HG03039 (cell line): ENCODE measurements around the gene ENDOU.

Experiments used
- ATAC-seq: cut with Tn5 transposase; IDR thresholded peaks from one replicate; pipeline ENCODE4 v1.9.1; 2021; ENCODE audit warnings: mild to moderate bottlenecking, moderate library complexity; ENCODE audit not compliant: unreplicated experiment

The ENDOU gene

DNA sequence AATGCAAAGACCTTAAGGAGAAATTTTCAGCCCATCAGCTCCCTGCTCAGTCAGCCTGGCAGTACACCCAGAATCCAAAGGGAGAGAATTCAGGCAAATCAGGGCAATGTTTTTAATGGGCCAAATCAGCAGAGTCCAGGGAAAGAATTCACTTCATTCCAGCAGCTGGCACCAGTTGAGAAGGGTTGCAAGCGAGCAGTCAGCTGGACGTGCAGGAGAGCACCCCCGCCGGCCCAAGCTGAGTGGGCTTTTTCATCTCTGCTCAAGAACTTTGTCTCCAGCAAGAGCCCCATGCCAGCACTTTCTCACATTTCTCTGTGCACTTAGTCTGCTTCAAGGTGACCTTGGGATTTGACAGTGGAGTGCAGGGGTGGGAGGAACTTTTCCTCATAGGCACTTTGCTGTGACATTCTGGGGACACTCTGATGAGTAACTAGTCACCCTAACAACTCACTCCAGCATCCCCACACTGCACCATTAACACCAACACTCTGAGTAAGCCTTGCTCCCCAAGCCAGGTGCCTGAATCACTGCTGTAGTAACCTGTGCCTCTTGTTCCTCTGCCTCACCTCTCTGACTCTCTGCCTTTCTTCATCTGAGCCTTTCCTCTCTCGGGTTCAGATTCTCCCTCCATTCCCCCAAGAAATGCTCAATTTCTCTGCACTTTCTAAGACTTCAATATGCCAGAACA lies 2.2 kb downstream of the ENDOU start:
- ATAC-seq = no peak

DNA sequence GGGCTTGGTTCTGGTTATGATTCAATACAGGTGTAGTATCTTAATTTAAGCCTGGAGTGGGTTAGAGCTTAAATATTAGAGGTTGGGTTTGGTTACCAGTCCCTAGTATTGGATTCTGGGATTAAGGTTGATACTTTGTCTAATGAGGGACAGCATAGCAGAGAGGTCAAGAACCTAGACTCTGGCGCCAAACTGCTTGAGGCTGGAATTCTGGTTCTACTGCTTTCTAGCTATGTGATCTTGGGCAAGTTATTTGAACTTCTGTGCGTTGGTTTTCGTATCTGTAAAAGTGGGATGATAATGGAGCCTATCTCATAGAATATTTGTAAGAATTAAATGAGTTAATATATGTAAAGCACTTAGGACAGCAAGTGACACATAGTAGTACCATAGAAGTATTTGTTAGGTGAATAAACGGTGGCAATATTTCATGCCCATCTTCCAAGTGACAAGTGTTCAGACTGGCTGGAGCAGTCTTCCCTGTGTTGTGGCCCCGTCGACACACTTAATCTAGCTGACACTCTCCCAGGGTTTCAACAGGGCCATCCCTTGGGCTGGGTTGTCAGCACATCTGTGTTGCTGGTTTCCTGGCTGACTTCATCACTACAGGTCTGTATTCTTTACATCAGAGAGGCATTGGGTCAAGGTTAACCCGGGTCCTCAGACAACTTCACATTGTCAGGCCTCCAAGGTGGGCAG lies 3.0 kb downstream of the ENDOU start:
- no peak for ATAC-seq

DNA sequence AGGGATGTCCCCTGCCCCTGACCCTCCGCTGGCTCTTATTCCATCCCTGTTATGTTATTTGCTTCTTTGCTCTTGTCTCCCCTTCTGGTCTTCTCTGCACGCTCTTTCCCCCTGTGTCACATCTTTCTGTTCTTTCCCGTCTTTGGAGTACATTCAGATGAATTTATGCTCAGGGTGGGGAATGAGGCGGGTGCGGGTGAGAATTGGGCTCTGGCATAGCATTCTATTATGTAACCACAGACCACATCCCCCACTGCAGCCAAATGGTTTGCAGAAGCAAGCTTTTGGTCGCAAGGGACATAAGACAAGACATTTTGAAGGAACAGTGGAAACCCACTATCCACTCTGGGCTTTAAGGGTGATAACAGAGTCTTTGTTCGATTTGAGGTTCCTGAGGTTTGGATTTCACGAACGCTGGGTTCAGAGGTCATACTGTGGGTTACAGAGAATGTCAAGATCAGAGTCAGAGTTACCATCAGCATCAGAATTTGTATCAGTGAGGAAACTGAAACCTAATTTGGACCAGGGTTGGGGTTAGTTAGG lies 3.8 kb downstream of the ENDOU start:
- ATAC-seq = no peak

DNA sequence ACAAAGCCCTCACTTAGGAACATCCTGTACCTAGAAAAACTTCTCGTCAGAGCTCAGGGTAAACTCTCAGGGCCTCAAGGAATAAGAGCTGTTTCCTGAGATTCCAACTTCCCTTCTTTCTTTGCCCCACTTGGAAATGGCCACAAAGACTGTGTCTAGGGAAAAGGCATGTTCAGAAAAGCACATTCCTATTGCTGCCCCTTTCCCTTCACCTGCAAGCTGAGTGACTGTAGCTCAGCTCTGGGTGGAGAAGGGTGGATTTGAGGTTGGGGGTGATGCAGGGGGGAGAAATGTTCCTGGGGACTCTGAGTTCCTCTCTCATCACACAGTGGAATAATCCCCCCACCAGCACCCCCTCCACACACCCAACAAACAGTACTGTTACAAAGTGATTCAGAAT lies 6.8 kb downstream of the ENDOU start:
- no peak for ATAC-seq

DNA sequence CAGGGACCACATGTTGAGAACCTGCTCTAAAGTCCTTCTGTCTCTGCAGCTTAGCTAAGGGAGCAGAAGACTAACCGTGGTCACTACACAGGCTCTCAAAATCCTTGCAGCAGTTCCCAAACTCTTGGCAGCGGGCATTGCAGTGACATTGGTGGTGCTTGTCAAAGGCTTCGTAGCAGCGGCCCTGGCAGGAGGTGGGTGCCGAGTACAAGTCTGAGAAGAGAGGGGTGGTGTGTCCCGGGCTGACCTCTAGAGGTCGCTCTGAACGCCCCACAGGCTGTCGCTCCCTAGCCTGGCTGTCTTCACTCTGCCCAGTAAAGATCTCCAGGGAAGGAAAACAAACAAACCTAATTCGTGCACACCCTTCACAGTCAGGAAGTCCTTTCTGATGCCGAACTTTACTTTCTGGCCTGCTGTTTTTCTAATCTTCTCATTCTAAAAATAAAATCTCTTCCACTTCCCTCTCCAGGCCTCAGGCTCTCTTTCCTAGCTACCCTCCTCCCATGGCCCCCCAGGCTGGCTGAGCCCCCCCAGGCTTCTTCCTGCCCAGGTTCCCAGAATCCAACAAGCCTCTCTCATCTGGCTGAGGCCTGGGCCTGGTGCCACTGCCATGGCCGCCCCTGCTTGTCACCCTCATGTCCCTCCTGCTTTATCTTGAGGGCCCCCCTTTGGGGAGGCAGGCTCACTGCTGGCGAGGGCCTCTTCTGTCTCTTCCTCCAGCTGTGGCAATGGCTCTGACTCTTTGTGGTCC lies 7.7 kb downstream of the ENDOU start:
- ATAC-seq = no peak

DNA sequence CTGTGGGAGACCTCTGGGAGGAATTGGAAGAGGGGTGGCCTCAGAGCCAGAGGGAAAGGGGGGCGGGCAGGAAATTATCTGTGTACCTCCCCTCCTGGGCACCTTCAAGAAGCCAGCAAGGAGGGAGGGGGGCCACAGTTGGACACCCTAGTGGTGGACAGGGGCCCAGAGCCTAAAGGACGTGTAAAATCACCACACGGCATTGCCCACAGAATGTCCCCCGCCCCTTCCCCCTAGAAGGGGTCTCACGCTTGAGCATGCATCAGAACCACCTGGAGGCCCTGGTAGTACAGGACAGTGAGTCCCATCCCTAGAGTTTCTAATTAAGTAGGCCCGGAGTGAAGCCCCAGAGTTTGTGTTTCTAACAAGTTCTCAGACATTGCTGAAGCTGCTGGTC lies 8.2 kb downstream of the ENDOU start:
- ATAC-seq = no peak

DNA sequence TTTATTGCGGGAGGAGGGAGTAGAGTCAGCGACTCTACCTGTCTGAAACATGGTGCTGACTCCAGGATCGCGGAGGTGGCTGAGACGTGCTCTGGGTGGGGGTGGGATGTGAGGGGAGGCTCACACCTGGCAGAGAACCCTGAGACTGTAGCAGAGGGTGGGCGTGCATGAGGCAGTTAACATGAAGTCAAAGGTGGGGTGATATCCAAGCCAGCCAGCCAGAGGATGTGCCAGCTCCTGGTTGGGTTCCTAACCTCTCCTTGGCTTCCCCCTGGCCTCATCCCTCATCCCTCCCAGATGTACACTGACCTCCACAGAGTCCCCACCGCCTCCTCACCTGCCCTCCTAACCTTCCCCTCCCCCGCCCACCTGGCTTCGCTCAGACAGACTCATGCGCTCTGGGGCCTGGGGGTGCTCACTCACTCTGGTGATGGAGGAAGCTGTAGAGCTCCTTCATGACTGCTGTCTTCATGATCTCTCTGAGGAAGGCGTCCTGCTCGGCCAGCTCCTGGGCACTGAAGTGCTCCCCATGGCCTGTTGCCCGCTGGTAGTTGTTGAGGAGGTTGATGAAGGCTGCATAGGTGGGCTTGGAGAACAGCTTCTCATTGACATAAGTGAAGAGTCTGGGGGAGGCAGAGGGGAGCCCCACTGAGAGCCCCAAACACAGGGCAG lies 9.3 kb downstream of the ENDOU start:
- ATAC-seq = no peak

DNA sequence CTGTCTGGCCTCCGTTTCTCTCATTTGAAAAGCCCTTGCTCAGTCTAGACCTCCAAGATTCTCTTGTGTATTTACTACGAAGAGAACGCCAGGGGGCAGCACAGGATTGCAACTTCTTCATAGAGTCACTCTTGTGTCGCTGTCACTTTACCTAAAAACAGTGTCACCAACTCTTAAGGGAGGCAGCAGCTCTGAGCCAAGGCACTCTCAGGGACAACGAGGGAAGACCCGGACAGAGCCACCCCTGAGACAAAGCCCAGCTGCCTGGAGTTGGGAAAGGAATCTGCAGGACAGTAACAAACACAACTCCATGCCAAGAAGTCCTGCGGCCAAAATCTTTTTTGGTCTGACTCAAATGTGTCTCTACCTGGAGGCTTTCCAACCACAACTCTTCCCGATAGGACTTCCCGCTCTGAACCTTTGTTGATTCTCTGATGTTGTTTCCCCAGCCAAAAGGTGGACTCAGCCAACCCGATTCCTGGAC lies 9.9 kb downstream of the ENDOU start:
- no peak for ATAC-seq

DNA sequence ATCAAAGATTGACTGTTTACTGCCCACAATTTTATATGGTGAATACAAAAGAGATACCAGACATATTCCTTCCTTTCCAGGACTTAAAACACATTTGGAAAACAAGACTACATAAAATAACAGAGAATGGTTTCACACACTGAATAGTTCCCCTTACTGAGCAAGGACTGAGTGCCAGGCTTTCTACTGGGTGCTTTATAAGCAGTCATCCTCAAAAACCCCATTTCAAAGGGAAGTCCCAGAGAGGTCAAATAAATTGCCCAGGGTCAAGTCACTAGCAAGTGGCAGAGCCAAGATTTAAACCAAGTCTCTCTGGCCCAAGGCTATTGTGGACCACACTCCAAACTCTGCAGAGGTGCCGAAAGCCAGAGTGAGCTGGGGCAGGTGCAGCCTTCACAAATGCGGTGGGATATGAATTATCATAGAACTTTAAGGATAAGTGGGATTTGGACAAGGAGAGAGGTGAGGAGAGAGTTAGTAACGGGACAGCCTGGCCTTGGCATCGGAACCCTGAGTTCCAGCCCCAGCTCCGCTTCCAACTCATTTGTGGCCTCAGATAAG lies 10.4 kb downstream of the ENDOU start:
- no peak for ATAC-seq

DNA sequence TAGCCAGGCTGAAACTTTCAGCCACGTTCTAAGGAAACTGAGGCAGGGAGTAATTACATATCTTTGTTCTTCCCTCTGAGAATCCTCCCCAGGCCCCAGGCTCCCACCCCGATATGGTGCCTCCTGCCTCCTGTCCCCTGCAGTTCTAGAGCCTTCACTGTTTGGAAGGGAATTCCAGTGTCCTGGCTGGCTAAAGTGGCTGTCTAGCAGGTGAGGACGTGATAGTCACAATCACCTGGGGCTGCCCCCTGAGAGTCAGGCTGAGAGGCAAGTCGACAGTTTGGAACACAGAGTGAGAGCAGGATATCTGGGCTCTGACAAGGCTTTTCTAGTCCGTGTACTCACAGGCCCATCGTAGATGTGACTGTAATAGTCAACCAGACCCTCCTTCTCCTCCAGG lies 13.1 kb downstream of the ENDOU start:
- ATAC-seq = no peak

DNA sequence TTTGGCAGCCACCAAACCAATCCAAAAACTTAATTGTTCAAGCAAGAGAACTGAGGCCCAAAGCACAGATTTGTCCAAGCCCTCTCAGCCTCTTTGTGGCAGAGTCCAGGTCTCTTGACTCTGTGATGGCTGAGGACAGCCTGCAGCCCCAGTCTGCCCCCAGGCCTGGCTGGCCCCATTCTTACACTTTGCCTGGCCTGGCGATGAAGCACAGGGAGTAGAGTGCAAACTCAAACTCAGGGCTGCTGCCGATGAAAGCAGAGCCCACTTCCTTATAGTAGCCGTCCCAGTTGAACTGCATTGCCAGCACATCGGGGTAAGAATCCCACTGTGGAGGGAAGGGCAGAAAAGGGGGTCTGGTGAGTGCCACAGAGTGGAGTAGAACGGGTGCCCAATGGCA lies 13.8 kb downstream of the ENDOU start:
- no peak for ATAC-seq

DNA sequence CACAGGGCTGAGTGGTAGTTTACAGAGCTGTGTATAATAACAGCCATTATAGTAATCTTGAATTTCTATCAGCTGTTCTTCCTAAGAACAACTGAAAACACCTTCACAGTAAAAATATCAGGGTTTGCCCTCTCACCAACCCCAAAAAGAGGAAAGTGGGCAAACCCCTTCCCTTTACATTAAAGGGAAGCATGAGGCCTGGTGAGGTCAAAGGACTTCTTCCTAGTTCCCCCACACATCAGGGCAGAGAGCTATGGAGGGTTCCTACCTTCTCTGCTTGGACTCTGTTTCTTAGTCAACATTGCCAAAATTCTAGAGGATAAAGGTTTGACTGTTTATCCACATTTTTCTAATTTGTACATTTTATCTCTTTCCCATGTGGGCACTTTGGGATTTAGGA lies 15.0 kb downstream of the ENDOU start:
- ATAC-seq = no peak

DNA sequence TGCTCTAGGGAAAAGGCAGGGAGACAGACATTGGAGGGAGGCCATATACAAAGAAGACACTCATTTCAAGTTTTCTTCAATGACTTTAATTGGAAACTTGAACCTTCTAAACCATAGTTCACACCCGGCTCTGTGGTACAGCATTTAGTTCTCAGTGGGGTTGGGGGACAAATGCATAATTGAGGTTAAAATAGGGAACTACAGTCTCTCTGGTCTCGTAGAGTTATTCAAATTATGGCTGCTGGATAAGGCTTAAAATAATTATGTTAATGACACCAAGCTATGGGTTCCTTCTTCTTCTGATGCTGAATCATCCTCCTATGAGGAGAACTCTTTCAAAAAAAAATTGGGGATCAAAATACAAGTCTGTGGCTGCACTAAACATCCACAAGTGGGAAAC lies 15.6 kb downstream of the ENDOU start:
- ATAC-seq = no peak

DNA sequence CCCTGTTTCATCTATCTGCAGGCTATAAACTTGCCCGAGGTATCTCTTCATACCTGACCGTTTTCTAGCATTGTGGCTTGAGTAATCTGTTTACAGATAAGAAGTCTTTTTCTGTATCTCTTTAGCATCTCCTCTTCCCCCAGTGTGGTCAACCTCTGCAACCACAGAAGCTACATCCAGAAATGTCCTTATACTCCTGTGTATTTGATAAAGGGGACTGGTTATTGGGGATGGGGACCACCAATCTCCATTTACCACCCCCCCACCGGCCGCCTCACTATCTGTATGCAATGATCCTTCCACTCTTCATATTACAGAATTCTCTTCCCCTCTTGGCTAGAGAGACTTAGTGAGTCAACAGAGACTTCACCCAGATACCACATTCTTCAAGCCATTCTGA lies 16.1 kb downstream of the ENDOU start:
- no peak for ATAC-seq

DNA sequence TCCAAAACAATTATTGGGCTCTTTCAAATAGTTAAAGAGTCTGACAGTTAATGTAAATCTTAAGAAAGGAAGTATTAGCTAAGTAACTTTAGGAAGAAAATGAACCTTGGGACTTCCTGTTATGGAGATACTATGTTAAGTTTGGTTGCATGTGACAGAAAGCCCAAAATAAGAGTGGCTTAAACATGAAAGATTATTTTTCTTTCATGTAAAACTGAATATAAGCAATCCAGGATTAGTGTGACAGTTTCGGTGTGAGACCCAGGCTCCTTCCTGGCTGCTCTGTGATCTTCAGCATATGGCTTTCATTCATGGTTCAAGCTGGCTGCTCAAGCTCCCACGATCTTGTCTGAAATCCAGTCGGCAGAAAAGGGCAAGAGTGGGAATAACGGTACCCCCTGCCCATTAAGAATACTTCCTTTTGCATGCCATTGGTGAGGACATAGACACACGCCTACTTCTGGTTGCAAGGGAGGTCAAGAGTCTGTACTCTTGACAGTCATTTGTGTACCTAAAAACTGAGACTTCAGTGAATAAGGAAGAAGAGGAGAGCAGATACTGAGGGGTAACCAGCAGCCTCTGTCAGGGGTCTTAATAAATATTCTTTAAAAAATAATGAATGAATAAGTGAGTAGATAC lies 17.3 kb downstream of the ENDOU start:
- ATAC-seq = no peak

DNA sequence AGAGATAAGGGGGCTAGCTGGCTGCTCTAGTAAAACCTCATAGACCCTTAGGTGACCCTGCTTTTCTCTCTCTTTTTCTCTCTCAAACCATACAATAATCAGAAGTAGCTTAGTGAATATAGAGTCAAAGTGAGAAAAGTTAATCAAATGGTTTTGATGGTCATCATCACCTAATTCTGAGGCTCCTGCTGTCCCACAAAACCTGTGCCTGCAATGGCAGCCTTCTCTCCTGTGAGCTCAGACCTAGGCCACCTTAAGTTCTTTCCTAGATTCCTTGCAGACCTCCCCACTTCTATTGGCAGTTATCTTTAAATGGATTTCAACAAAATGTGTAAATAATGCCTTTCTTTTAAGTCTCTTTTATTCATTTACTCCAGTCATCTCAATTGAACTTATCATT lies 17.9 kb downstream of the ENDOU start:
- no peak for ATAC-seq

DNA sequence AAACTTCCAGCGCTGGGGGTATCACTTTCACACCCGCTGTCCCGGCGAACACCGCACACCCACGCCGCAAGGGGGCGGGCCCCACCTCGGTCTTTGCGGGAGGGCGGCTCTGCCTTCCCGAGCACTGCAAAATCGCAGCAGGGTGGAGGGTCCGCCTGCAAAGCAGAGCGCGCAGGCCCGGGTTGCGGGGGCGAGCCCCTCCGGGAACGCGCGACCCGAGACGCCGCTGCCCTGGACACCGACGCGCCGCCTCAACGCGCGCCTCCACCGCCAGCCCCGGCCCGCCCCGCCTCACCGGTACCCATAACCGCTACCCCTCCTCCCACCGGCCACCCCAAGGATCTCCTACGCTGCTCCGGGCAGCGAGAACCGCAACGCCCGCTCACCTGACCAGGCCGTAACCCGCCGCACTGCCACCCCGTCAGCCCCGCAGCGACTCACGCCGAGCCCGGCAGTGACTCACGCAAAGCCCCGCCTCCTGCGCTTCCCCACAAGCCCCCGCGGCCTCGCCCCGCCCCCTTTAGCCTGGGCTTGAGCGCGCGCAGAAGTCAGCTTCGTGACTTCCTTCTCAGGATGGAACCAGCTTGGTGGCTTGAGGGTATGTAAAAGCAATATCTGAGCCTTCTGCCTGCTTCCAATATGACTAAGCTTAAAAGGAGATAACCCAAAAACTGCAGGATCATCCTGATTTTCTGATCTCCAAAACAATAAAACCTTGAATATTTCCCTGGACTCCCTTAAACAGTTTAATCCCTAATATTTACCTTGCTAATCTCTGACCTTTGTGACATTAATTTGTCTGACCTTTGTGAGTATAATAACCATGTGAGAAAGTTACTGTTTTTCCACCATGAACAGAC lies 19.5 kb downstream of the ENDOU start, which contains the start of gene RPAP3:
Gene RPAP3, minus strand, starts transcription at position 465 of the 860 bp plus-strand sequence. CDS start 3,190 bp downstream, outside the sequence.
- peak; percentile 78 for ATAC-seq

DNA sequence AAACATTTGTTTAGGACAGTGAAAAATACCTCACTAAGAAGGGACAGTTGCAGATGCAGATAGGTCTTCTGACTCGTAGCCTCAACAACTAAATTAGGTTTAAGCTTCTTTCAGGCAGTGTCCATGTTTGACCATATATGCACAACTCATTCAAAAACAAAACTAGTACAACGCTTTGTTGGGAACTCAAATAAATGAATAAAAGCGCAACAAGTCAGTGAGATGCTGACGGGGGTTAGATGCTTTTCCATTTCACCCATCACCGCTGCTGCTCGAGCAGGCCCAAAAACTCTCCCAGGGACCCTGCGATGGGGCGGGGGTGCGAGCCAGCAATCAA lies 20.1 kb downstream of the ENDOU start:
- no peak for ATAC-seq

DNA sequence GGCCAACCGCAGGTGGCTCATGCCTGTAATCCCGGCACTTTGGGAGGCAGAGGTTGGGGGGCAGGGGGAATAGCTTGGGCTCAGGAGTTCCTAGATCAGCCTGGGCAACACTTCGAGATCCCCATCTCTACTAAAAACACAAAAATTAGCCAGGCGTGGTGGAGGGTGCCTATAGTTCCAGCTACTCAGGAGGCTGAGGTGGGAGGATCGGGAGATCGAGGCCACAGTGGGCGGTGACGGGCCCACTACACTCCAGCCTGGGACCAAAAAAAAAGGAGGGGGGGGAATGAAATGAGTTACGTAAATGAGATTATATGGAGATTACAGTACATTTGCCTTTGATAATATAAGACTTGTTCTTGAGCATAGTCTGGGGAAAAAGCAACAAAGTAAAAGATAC lies 20.6 kb downstream of the ENDOU start:
- ATAC-seq = no peak
